ENCODE results near the gene SPATS2L. TPM values are rescaled to one million over a fixed set of nuclear protein-coding genes. Genes with fewer than 3 reads are reported as not detected.
A peak's percentile ranks its signal among the peaks of the same experiment; 100 is the strongest.

SPATS2L gene
- total RNA-seq, 1 donor from 2014 or later: 65.6 TPM

GRCh38 chr2:200329384-200329783 is 22.9 kb downstream of the SPATS2L start:
- H3K4me3 ChIP-seq: no peak overlapping the region
- DNase-seq (ENCODE audit: extremely low spot score in 2 of 2): no peak
- H3K9me3 ChIP-seq: no peaks in the 10 kb centered on the region
- no peaks in the 10 kb centered on the region for H3K27me3 ChIP-seq
- peak overlapping the region; percentile 3 for H3K27ac ChIP-seq
- H3K4me1 ChIP-seq: peaks cover 29% of the 10 kb centered on the region
- TF ChIP-seq POLR2AphosphoS5 (IDR thresholded peaks at IDR 0.05; ENCODE audit: insufficient read depth in 1 of 2, low read depth in 1 of 2) (no peak), POLR2A (IDR thresholded peaks at IDR 0.05) (no peak), CTCF (IDR thresholded peaks at IDR 0.05) (no peak)
- no peaks in the 10 kb centered on the region for H3K36me3 ChIP-seq
- intact Hi-C loops (cut with DNase I): no loop called here

GRCh38 chr2:200329798-200330197 is 23.3 kb downstream of the SPATS2L start:
- intact Hi-C loops (cut with DNase I): no loop called here
- no peaks in the 10 kb centered on the region for H3K36me3 ChIP-seq
- DNase-seq (ENCODE audit: extremely low spot score in 2 of 2): no peak
- TF ChIP-seq CTCF (IDR thresholded peaks at IDR 0.05): no peak
- TF ChIP-seq POLR2AphosphoS5 (IDR thresholded peaks at IDR 0.05; ENCODE audit: insufficient read depth in 1 of 2, low read depth in 1 of 2): no peak
- no peak for TF ChIP-seq POLR2A (IDR thresholded peaks at IDR 0.05)
- peaks cover 29% of the 10 kb centered on the region for H3K4me1 ChIP-seq
- H3K4me3 ChIP-seq: no peak overlapping the region
- peak overlapping the region; percentile 3 for H3K27ac ChIP-seq
- H3K9me3 ChIP-seq: no peaks in the 10 kb centered on the region
- H3K27me3 ChIP-seq: no peaks in the 10 kb centered on the region

- Histone ChIP-seq H3K36me3 (no peaks in the 10 kb centered on the region), H3K9me3 (no peaks in the 10 kb centered on the region), H3K27me3 (no peaks in the 10 kb centered on the region), H3K27ac (no peak overlapping the region), H3K4me1 (peaks cover 34% of the 10 kb centered on the region), H3K4me3 (no peak overlapping the region)
- no peak for DNase-seq (ENCODE audit: extremely low spot score in 2 of 2)
- intact Hi-C loops (cut with DNase I): no loop called here
- TF ChIP-seq CTCF (IDR thresholded peaks at IDR 0.05) (no peak), POLR2AphosphoS5 (IDR thresholded peaks at IDR 0.05; ENCODE audit: insufficient read depth in 1 of 2, low read depth in 1 of 2) (no peak), POLR2A (IDR thresholded peaks at IDR 0.05) (no peak)
Measured at GRCh38 chr2:200330351-200331060, 24.0 kb downstream of the SPATS2L start.

GRCh38 chr2:200331061-200331400 is 24.5 kb downstream of the SPATS2L start:
- Histone ChIP-seq H3K9me3 (no peaks in the 10 kb centered on the region), H3K27me3 (no peaks in the 10 kb centered on the region), H3K4me1 (peaks cover 38% of the 10 kb centered on the region), H3K4me3 (no peak overlapping the region), H3K27ac (no peak overlapping the region), H3K36me3 (no peaks in the 10 kb centered on the region)
- no peak for DNase-seq (ENCODE audit: extremely low spot score in 2 of 2)
- no peak for TF ChIP-seq POLR2A (IDR thresholded peaks at IDR 0.05)
- no peak for TF ChIP-seq CTCF (IDR thresholded peaks at IDR 0.05)
- no peak for TF ChIP-seq POLR2AphosphoS5 (IDR thresholded peaks at IDR 0.05; ENCODE audit: insufficient read depth in 1 of 2, low read depth in 1 of 2)
- intact Hi-C loops (cut with DNase I): no loop called here

GRCh38 chr2:200335657-200336056 is 29.2 kb downstream of the SPATS2L start:
- Histone ChIP-seq H3K36me3 (no peaks in the 10 kb centered on the region), H3K27me3 (no peaks in the 10 kb centered on the region), H3K9me3 (no peaks in the 10 kb centered on the region), H3K4me3 (no peak overlapping the region), H3K4me1 (peaks cover 40% of the 10 kb centered on the region), H3K27ac (no peak overlapping the region)
- no peak for DNase-seq (ENCODE audit: extremely low spot score in 2 of 2)
- intact Hi-C loops (cut with DNase I): no loop called here
- no peak for TF ChIP-seq POLR2A (IDR thresholded peaks at IDR 0.05)
- TF ChIP-seq POLR2AphosphoS5 (IDR thresholded peaks at IDR 0.05; ENCODE audit: insufficient read depth in 1 of 2, low read depth in 1 of 2): no peak
- no peak for TF ChIP-seq CTCF (IDR thresholded peaks at IDR 0.05)
